Nephron (organoid): ENCODE data around the gene RMRP.
"Not testable (repeated sequence)": the region's sequence is repeated elsewhere in the genome, so short reads cannot be mapped to it uniquely, and the experiment has no call there.

Experiments used
- H3K27ac Mint-ChIP-seq, 3 experiments: 2 replicates each; pipeline ENCODE4 v1.8.0; 2020; ENCODE audit warnings: mixed read lengths in 3 of 3, mild to moderate bottlenecking in 2 of 3, moderate library complexity in 1 of 3
- H3K27me3 Mint-ChIP-seq: 2 replicates; pipeline ENCODE4 v1.8.0; 2021; ENCODE audit warnings: low read depth, mild to moderate bottlenecking, moderate library complexity, mixed read lengths
- H3K36me3 Mint-ChIP-seq: 2 replicates; pipeline ENCODE4 v1.8.0; 2020; ENCODE audit warnings: low read depth, mixed read lengths
- H3K4me1 Mint-ChIP-seq: 2 replicates; pipeline ENCODE4 v1.8.0; 2020; ENCODE audit warnings: mixed read lengths
- H3K4me3 Mint-ChIP-seq, 3 experiments: 2 replicates each; pipeline ENCODE4 v1.8.0; 2020; ENCODE audit warnings: mild to moderate bottlenecking in 3 of 3, mixed read lengths in 3 of 3, moderate library complexity in 2 of 3
- H3K9me3 Mint-ChIP-seq: 2 replicates; pipeline ENCODE4 v1.8.0; 2020; ENCODE audit warnings: mixed read lengths
- CTCF ChIP-seq, 3 experiments: fragments of 200-600 bp; sonication (generic); IDR thresholded peaks; one replicate each; pipeline ENCODE4 v1.5.0; 2021; ENCODE audit warnings: antibody characterized with exemption in 3 of 3; ENCODE audit not compliant: unreplicated experiment in 3 of 3

The RMRP gene

GRCh38 chr9:35643046-35643445, 14.8 kb downstream of the RMRP start:
- Mint-ChIP-seq H3K27me3 (no peaks in the 10 kb centered on the region), H3K4me1 (peaks cover 17% of the 10 kb centered on the region), H3K9me3 (no peaks in the 10 kb centered on the region), H3K36me3 (peaks cover 17% of the 10 kb centered on the region), H3K27ac (no peak overlapping the region), H3K4me3 (no peak overlapping the region)
- TF ChIP-seq CTCF (IDR thresholded peaks at IDR 0.05; ENCODE audit: unreplicated experiment in 3 of 3), result no peak

- peaks cover 17% of the 10 kb centered on the region for H3K36me3 Mint-ChIP-seq
- H3K27me3 Mint-ChIP-seq, H3K27ac Mint-ChIP-seq, H3K9me3 Mint-ChIP-seq, H3K4me3 Mint-ChIP-seq, H3K4me1 Mint-ChIP-seq: not testable (repeated sequence)
These were observed 16.3 kb downstream of the RMRP start for GRCh38 chr9:35641478-35641877.

- not testable (repeated sequence) for H3K27me3 Mint-ChIP-seq, H3K27ac Mint-ChIP-seq, H3K9me3 Mint-ChIP-seq, H3K4me3 Mint-ChIP-seq
- peaks cover 12% of the 10 kb centered on the region for H3K4me1 Mint-ChIP-seq
- H3K36me3 Mint-ChIP-seq, result peaks cover 17% of the 10 kb centered on the region
These were observed 17.4 kb downstream of the RMRP start for GRCh38 chr9:35640431-35640830.

- no peaks in the 10 kb centered on the region for H3K27me3 Mint-ChIP-seq
- peaks cover 17% of the 10 kb centered on the region for H3K36me3 Mint-ChIP-seq
- H3K27ac Mint-ChIP-seq, result no peak overlapping the region
These were observed 18.2 kb downstream of the RMRP start for GRCh38 chr9:35639631-35640030.

GRCh38 chr9:35639225-35639624, 18.6 kb downstream of the RMRP start:
- Mint-ChIP-seq H3K4me1 (peaks cover 10% of the 10 kb centered on the region), H3K36me3 (peaks cover 17% of the 10 kb centered on the region)
- H3K27me3 Mint-ChIP-seq, H3K9me3 Mint-ChIP-seq, H3K27ac Mint-ChIP-seq, H3K4me3 Mint-ChIP-seq: not testable (repeated sequence)

More at GRCh38 chr9:35639631-35640030, 18.2 kb downstream of the RMRP start:
- Mint-ChIP-seq H3K4me1 (peaks cover 13% of the 10 kb centered on the region), H3K9me3 (no peaks in the 10 kb centered on the region), H3K4me3 (no peak overlapping the region)
- TF ChIP-seq CTCF (IDR thresholded peaks at IDR 0.05; ENCODE audit: unreplicated experiment in 3 of 3), result no peak

- not testable (repeated sequence) for H3K27me3 Mint-ChIP-seq, H3K9me3 Mint-ChIP-seq, H3K27ac Mint-ChIP-seq, H3K4me3 Mint-ChIP-seq
- Mint-ChIP-seq H3K4me1 (peaks cover 10% of the 10 kb centered on the region), H3K36me3 (peaks cover 17% of the 10 kb centered on the region)
These were observed 19.1 kb downstream of the RMRP start for GRCh38 chr9:35638751-35639150.

GRCh38 chr9:35637427-35637955, 20.3 kb downstream of the RMRP start:
- H3K27ac Mint-ChIP-seq, H3K4me3 Mint-ChIP-seq, H3K27me3 Mint-ChIP-seq, H3K9me3 Mint-ChIP-seq: not testable (repeated sequence)
- H3K36me3 Mint-ChIP-seq, result peaks cover 17% of the 10 kb centered on the region
- H3K4me1 Mint-ChIP-seq, result peaks cover 10% of the 10 kb centered on the region

GRCh38 chr9:35636877-35637246, 21.0 kb downstream of the RMRP start:
- not testable (repeated sequence) for H3K9me3 Mint-ChIP-seq, H3K4me3 Mint-ChIP-seq, H3K27me3 Mint-ChIP-seq, H3K27ac Mint-ChIP-seq
- H3K4me1 Mint-ChIP-seq, result peaks cover 10% of the 10 kb centered on the region
- H3K36me3 Mint-ChIP-seq, result peaks cover 17% of the 10 kb centered on the region

GRCh38 chr9:35636135-35636876, 21.5 kb downstream of the RMRP start:
- TF ChIP-seq CTCF (IDR thresholded peaks at IDR 0.05; ENCODE audit: unreplicated experiment in 3 of 3), result no peak
- peaks cover 12% of the 10 kb centered on the region for H3K36me3 Mint-ChIP-seq
- no peaks in the 10 kb centered on the region for H3K27me3 Mint-ChIP-seq
- H3K9me3 Mint-ChIP-seq, result no peaks in the 10 kb centered on the region
- H3K27ac Mint-ChIP-seq, result no peak overlapping the region
- no peak overlapping the region for H3K4me3 Mint-ChIP-seq
- H3K4me1 Mint-ChIP-seq, result peaks cover 10% of the 10 kb centered on the region
